WERI-Rb-1 (cell line): ENCODE measurements around the gene TMEM41A.
A peak's percentile ranks its signal among the peaks of the same experiment; 100 is the strongest.
"Not testable (repeated sequence)": the region's sequence is repeated elsewhere in the genome, so short reads cannot be mapped to it uniquely, and the experiment has no call there.

Experiments used
- DNase-seq: peaks from one replicate; pipeline ENCODE4 v3.0.0-alpha.2; 2020
- H3K27ac ChIP-seq: fragments of 250-450 bp; sonication (Bioruptor Pico); 2 replicates; pipeline ENCODE4 v1.5.1; 2020; ENCODE audit warnings: mild to moderate bottlenecking, moderate library complexity
- H3K27me3 ChIP-seq: fragments of 250-450 bp; sonication (Bioruptor Pico); 2 replicates; pipeline ENCODE4 v1.5.1; 2021; ENCODE audit warnings: mild to moderate bottlenecking, low read depth, moderate library complexity; ENCODE audit not compliant: insufficient read depth, severe bottlenecking
- H3K36me3 ChIP-seq: fragments of 250-450 bp; sonication (Bioruptor Pico); 2 replicates; pipeline ENCODE4 v1.5.1; 2020; ENCODE audit warnings: mild to moderate bottlenecking, moderate library complexity
- H3K4me3 ChIP-seq: 2 replicates; pipeline ENCODE4 v1.5.1; 2011; ENCODE audit warnings: low read depth, mild to moderate bottlenecking, control low read depth, low read length
- H3K9me3 ChIP-seq: fragments of 250-450 bp; sonication (Bioruptor Pico); 2 replicates; pipeline ENCODE4 v1.5.1; 2021; ENCODE audit warnings: mild to moderate bottlenecking, moderate library complexity; ENCODE audit not compliant: severe bottlenecking
- TF ChIP-seq, protein P1 (sequence below): IDR thresholded peaks from 2 replicates; pipeline ENCODE4 v1.5.1; 2011; ENCODE audit warnings: low read depth, mild to moderate bottlenecking, control low read depth, inconsistent platforms, low read length

TMEM41A gene

DNA sequence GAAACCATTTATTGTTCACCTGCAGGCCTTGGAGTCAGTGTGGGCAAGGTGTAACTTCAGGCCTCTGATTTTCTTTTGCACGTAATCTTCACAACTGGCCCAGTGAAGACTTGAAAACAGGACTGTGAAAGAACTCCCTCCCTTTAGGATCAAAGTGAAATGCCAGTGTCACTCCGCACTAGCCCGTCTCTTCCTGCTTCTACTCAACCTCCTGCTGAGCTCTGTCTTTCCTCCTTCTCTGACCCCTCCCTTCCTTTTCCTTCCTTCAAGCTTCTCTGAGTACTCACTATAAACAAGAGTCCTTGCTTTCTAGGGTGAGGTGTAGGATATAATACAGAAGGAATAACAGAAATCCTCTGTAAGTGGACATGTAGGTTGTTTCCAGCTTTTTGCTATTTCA is 28.5 kb downstream of the TMEM41A start:
- Histone ChIP-seq H3K27me3 (no peaks in the 10 kb centered on the region), H3K27ac (no peak overlapping the region), H3K36me3 (peaks cover 48% of the 10 kb centered on the region), H3K4me3 (no peak overlapping the region), H3K9me3 (no peaks in the 10 kb centered on the region)
- TF ChIP-seq, protein P1, sequence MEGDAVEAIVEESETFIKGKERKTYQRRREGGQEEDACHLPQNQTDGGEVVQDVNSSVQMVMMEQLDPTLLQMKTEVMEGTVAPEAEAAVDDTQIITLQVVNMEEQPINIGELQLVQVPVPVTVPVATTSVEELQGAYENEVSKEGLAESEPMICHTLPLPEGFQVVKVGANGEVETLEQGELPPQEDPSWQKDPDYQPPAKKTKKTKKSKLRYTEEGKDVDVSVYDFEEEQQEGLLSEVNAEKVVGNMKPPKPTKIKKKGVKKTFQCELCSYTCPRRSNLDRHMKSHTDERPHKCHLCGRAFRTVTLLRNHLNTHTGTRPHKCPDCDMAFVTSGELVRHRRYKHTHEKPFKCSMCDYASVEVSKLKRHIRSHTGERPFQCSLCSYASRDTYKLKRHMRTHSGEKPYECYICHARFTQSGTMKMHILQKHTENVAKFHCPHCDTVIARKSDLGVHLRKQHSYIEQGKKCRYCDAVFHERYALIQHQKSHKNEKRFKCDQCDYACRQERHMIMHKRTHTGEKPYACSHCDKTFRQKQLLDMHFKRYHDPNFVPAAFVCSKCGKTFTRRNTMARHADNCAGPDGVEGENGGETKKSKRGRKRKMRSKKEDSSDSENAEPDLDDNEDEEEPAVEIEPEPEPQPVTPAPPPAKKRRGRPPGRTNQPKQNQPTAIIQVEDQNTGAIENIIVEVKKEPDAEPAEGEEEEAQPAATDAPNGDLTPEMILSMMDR = no peak
- no peak for DNase-seq

DNA sequence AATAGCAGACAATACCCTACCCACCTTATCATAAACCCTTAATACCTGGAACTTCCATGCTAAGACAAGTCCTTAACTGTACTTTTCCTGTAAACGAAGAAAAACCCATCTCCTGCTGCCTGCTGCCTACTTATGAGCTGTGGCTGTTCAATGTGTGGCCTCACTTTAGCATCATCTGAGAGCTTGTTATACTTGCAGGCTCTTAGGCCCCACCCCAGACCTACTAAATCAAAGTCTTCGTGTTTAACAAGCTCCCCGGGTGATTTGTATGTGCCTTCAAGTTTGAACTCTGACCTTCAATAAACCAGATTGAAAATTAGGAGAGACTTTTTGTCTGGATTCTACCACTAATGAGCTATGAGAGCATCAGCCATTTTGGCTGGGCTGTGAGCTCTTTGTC is 29.3 kb downstream of the TMEM41A start:
- Histone ChIP-seq H3K9me3 (no peaks in the 10 kb centered on the region), H3K36me3 (peaks cover 45% of the 10 kb centered on the region), H3K4me3 (no peak overlapping the region), H3K27me3 (no peaks in the 10 kb centered on the region), H3K27ac (no peak overlapping the region)
- DNase-seq = no peak
- TF ChIP-seq, protein P1 = no peak

DNA sequence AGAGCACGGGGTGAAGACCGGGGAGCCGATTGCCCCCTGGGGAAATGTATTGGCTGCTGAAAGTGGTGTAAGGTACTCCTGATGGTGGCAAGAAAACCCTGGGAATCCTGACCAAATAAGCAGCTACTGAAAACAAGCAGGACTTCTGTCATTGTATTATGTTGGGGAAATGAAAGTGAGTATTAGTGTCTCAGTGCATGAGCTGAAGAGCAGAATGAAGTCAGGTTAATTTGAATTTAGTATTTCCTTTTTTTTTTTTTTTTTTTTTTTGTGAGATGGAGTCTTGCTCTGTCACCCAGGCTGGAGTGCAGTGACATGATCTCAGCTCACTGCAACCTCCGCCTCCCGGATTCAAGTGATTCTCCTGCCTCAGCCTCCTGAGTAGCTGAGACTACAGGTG is 32.7 kb downstream of the TMEM41A start:
- H3K36me3 ChIP-seq = peaks cover 40% of the 10 kb centered on the region
- H3K4me3 ChIP-seq, H3K27me3 ChIP-seq, H3K9me3 ChIP-seq, H3K27ac ChIP-seq, DNase-seq: not testable (repeated sequence)

DNA sequence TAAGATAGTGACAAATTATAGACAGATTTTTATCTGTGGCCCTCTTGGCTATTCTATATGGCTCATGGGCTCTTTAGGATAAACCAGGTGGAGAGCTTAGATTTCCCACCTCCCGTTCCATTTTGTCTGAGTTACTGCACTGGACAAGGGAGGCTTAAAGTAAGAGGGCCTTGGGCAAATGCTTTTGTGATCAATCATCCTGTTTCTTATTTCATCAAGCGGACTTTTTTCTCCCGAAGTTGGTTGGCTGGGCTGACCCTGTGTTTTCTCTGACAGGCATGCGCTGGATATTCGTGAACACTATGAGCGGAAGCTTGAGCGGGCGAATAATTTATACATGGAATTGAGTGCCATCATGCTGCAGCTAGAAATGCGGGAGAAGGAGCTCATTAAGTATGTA is 33.4 kb downstream of the TMEM41A start:
- Histone ChIP-seq H3K4me3 (no peak overlapping the region), H3K27me3 (no peaks in the 10 kb centered on the region), H3K27ac (no peak overlapping the region), H3K36me3 (peaks cover 40% of the 10 kb centered on the region), H3K9me3 (no peaks in the 10 kb centered on the region)
- TF ChIP-seq, protein P1 = no peak
- DNase-seq = no peak

DNA sequence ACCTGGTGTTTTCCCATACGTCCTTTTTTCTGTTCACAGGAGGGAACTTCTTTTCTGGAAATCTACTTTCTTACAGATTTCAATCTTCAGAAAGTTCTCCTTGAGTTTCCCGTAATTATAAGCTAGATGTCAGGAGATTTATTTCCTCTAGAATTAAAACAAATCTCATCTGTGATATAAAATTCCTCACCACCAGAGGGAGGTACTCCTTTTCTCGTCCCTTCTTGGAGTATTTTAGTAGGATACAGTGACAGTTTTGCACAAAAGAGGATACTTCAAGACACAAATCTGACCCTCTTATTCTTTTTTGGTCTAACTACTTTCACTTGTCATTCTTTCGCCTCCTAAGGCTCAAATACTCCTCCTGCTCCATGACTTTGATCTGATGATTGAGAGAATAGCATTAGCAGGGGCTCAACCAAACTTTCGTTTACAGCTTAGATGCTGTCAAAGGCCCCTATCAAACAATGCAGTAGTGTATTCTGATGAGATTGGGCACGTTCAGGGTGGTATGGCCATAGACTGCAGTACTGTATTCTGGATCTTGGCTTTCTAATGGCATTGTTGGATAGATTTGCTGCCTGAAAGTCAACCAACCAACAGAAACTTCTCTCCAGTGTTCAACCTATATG is 38.0 kb downstream of the TMEM41A start:
- DNase-seq = no peak
- Histone ChIP-seq H3K27ac (no peak overlapping the region), H3K4me3 (no peak overlapping the region), H3K36me3 (peaks cover 10% of the 10 kb centered on the region), H3K27me3 (no peaks in the 10 kb centered on the region), H3K9me3 (no peaks in the 10 kb centered on the region)
- TF ChIP-seq, protein P1 = 0 out of 2 replicates have a peak, but pooled peaks have one; percentile 6

GRCh38 chr3:185460309-185460708 is 38.5 kb downstream of the TMEM41A start:
- peaks cover 5% of the 10 kb centered on the region for H3K36me3 ChIP-seq
- H3K27ac ChIP-seq = no peak overlapping the region
- no peak for DNase-seq
- H3K27me3 ChIP-seq = no peaks in the 10 kb centered on the region
- H3K9me3 ChIP-seq = no peaks in the 10 kb centered on the region
- TF ChIP-seq, protein P1 = no peak
- no peak overlapping the region for H3K4me3 ChIP-seq
